OCI-LY3 (cell line): ENCODE data around the gene PPP1R12B.

ENCODE experiments used
- H2AFZ ChIP-seq: fragments of 200-600, 300-600 bp; shearing (Covaris generic); 2 replicates; pipeline ENCODE4 v1.6.0; 2014; ENCODE audit warnings: antibody characterized with exemption, low read depth, low read length
- H3K27ac ChIP-seq: fragments of 200-600, 300-600 bp; sonication (generic); 2 replicates; pipeline ENCODE4 v1.5.1; 2014; ENCODE audit warnings: mild to moderate bottlenecking, low read length, moderate library complexity, mixed read lengths
- H3K27me3 ChIP-seq: fragments of 200-600, 300-600 bp; sonication (generic); 2 replicates; pipeline ENCODE4 v1.6.1; 2014; ENCODE audit warnings: low read depth, low read length, mixed read lengths
- H3K36me3 ChIP-seq: fragments of 200-600, 300-600 bp; sonication (generic); replicated peaks from 2 replicates; pipeline ENCODE3; 2014; ENCODE audit warnings: low read depth, low read length, mixed read lengths
- H3K4me1 ChIP-seq: fragments of 300-600, 200-600 bp; sonication (generic); 2 replicates; pipeline ENCODE4 v1.6.1; 2014; ENCODE audit warnings: low read length, mixed read lengths
- H3K4me2 ChIP-seq: fragments of 200-600, 300-600 bp; sonication (generic); 2 replicates; pipeline ENCODE4 v1.6.1; 2014; ENCODE audit warnings: low read length, mixed read lengths
- H3K4me3 ChIP-seq: fragments of 300-600, 200-600 bp; sonication (generic); 2 replicates; pipeline ENCODE4 v1.5.1; 2014; ENCODE audit warnings: antibody characterized with exemption, mild to moderate bottlenecking, low read length, moderate library complexity
- H3K79me2 ChIP-seq: fragments of 300-600, 200-600 bp; shearing (Covaris generic); 2 replicates; pipeline ENCODE4 v1.6.1; 2014; ENCODE audit warnings: mild to moderate bottlenecking, low read length, mixed read lengths
- H3K9ac ChIP-seq: fragments of 300-600, 200-600 bp; shearing (Covaris generic); 2 replicates; pipeline ENCODE4 v1.6.0; 2014; ENCODE audit warnings: mild to moderate bottlenecking, low read length, moderate library complexity
- H3K9me3 ChIP-seq: fragments of 200-600, 300-600 bp; shearing (Covaris generic); 2 replicates; pipeline ENCODE4 v1.6.1; 2014; ENCODE audit warnings: low read length, mixed read lengths; ENCODE audit not compliant: insufficient read depth
- H4K20me1 ChIP-seq: fragments of 200-600, 300-600 bp; sonication (generic); 2 replicates; pipeline ENCODE4 v1.6.1; 2016; ENCODE audit warnings: low read length, mixed read lengths; ENCODE audit not compliant: insufficient read depth
- CTCF ChIP-seq: fragments of 200-600, 300-600 bp; sonication (generic); IDR thresholded peaks from 2 replicates; pipeline ENCODE4 v1.5.1; 2014; ENCODE audit warnings: antibody characterized with exemption, low read length, low read depth
- EZH2phosphoT487 ChIP-seq: fragments of 200-600 bp; shearing (Covaris generic); IDR thresholded peaks from 2 replicates; pipeline ENCODE4 v1.6.1; 2018; ENCODE audit warnings: antibody characterized with exemption, mixed run types, low read depth

PPP1R12B gene

GRCh38 chr1:202592146-202592545 lies 243.6 kb downstream of the PPP1R12B start:
- Histone ChIP-seq H3K79me2 (no peaks in the 10 kb centered on the region), H3K4me3 (no peak overlapping the region), H2AFZ (no peak overlapping the region), H3K4me1 (peaks cover 10% of the 10 kb centered on the region), H3K9ac (no peak overlapping the region), H3K27me3 (peaks cover 17% of the 10 kb centered on the region), H3K9me3 (no peaks in the 10 kb centered on the region), H3K4me2 (no peak overlapping the region), H4K20me1 (no peaks in the 10 kb centered on the region), H3K36me3 (no peaks in the 10 kb centered on the region), H3K27ac (no peak overlapping the region)
- TF ChIP-seq EZH2phosphoT487, result no peak
- TF ChIP-seq CTCF, result no peak

GRCh38 chr1:202593845-202594244 lies 245.3 kb downstream of the PPP1R12B start:
- H3K27me3 ChIP-seq, result peaks cover 26% of the 10 kb centered on the region
- 0 out of 2 replicates have a peak, but pooled peaks cover 3% of the 10 kb centered on the region for H4K20me1 ChIP-seq
- no peak overlapping the region for H3K27ac ChIP-seq
- H3K4me2 ChIP-seq, result no peak overlapping the region
- no peak overlapping the region for H3K9ac ChIP-seq
- no peak overlapping the region for H3K4me3 ChIP-seq
- TF ChIP-seq EZH2phosphoT487 (no peak), CTCF (no peak)
- H3K79me2 ChIP-seq, result no peaks in the 10 kb centered on the region
- H3K9me3 ChIP-seq, result no peaks in the 10 kb centered on the region
- H3K4me1 ChIP-seq, result peaks cover 14% of the 10 kb centered on the region
- H3K36me3 ChIP-seq, result no peaks in the 10 kb centered on the region
- H2AFZ ChIP-seq, result no peak overlapping the region

GRCh38 chr1:202596638-202597037 lies 248.1 kb downstream of the PPP1R12B start:
- peak overlapping the region; percentile 10 for H3K4me2 ChIP-seq
- no peaks in the 10 kb centered on the region for H3K79me2 ChIP-seq
- peaks cover 14% of the 10 kb centered on the region for H3K4me1 ChIP-seq
- peaks cover 45% of the 10 kb centered on the region for H3K27me3 ChIP-seq
- 0 out of 2 replicates have a peak, but pooled peaks cover 5% of the 10 kb centered on the region for H4K20me1 ChIP-seq
- no peak overlapping the region for H3K9ac ChIP-seq
- no peak overlapping the region for H3K4me3 ChIP-seq
- H3K36me3 ChIP-seq, result no peaks in the 10 kb centered on the region
- H3K9me3 ChIP-seq, result no peaks in the 10 kb centered on the region
- no peak overlapping the region for H3K27ac ChIP-seq
- H2AFZ ChIP-seq, result no peak overlapping the region
- TF ChIP-seq CTCF (no peak), EZH2phosphoT487 (no peak)

- Histone ChIP-seq H3K4me2 (peak overlapping the region; percentile 10), H3K4me1 (peaks cover 14% of the 10 kb centered on the region), H3K36me3 (no peaks in the 10 kb centered on the region), H2AFZ (no peak overlapping the region), H3K27ac (no peak overlapping the region), H3K4me3 (no peak overlapping the region), H3K79me2 (no peaks in the 10 kb centered on the region), H3K9me3 (no peaks in the 10 kb centered on the region), H3K9ac (no peak overlapping the region), H4K20me1 (0 out of 2 replicates have a peak, but pooled peaks cover 5% of the 10 kb centered on the region), H3K27me3 (peaks cover 45% of the 10 kb centered on the region)
- TF ChIP-seq CTCF, result no peak
- no peak for TF ChIP-seq EZH2phosphoT487
Observed at GRCh38 chr1:202597090-202597761, 248.7 kb downstream of the PPP1R12B start.
